Karpas-422 (cell line): ENCODE data around the gene ERC2. TPM values are rescaled to one million over a fixed set of nuclear protein-coding genes. Genes with fewer than 3 reads are reported as not detected.
"Not testable (repeated sequence)": the region's sequence is repeated elsewhere in the genome, so short reads cannot be mapped to it uniquely, and the experiment has no call there.

Source experiments
- DNase-seq: peaks from one replicate; pipeline ENCODE4 v3.0.0-alpha.2; 2015
- H2AFZ ChIP-seq: fragments of 200-600 bp; sonication (generic); 2 replicates; pipeline ENCODE4 v1.6.1; 2014; ENCODE audit warnings: antibody characterized with exemption, low read length, mixed read lengths
- H3K27ac ChIP-seq: fragments of 200-600 bp; sonication (generic); 2 replicates; pipeline ENCODE4 v1.5.1; 2014; ENCODE audit warnings: mild to moderate bottlenecking, low read length, moderate library complexity
- H3K27me3 ChIP-seq: fragments of 200-600 bp; sonication (generic); 2 replicates; pipeline ENCODE4 v1.6.1; 2014; ENCODE audit warnings: low read length, mixed read lengths
- H3K36me3 ChIP-seq: fragments of 200-600 bp; sonication (generic); 2 replicates; pipeline ENCODE4 v1.6.1; 2014; ENCODE audit warnings: low read length, mixed read lengths; ENCODE audit not compliant: insufficient read depth
- H3K4me1 ChIP-seq: fragments of 200-600 bp; sonication (generic); 2 replicates; pipeline ENCODE4 v1.6.1; 2014; ENCODE audit warnings: mild to moderate bottlenecking, low read length, mixed read lengths
- H3K4me2 ChIP-seq: fragments of 200-600 bp; sonication (generic); 2 replicates; pipeline ENCODE4 v1.6.1; 2014; ENCODE audit warnings: low read length, low read depth, mild to moderate bottlenecking; ENCODE audit not compliant: poor library complexity, severe bottlenecking
- H3K4me3 ChIP-seq: fragments of 200-600 bp; sonication (generic); 2 replicates; pipeline ENCODE4 v1.5.1; 2014; ENCODE audit warnings: mild to moderate bottlenecking, antibody characterized with exemption, low read length, mixed read lengths
- H3K79me2 ChIP-seq: fragments of 200-600 bp; sonication (generic); 2 replicates; pipeline ENCODE4 v1.6.1; 2014; ENCODE audit warnings: mild to moderate bottlenecking, low read length, mixed read lengths
- H3K9ac ChIP-seq: fragments of 200-600 bp; sonication (generic); 2 replicates; pipeline ENCODE4 v1.6.0; 2014; ENCODE audit warnings: low read length
- H3K9me2 ChIP-seq: fragments of 200-600 bp; sonication (generic), shearing (Covaris generic); replicated peaks from 2 replicates; pipeline ENCODE4 v1.6.0; 2014; ENCODE audit warnings: mild to moderate bottlenecking, low read length, moderate library complexity; ENCODE audit not compliant: insufficient read depth
- H3K9me3 ChIP-seq: fragments of 300-700, 200-600 bp; sonication (generic); 2 replicates; pipeline ENCODE4 v1.6.1; 2014; ENCODE audit warnings: low read length, mixed read lengths
- H4K20me1 ChIP-seq: fragments of 200-600 bp; sonication (generic); 2 replicates; pipeline ENCODE4 v1.6.1; 2014; ENCODE audit warnings: mild to moderate bottlenecking, antibody characterized with exemption, low read length, low read depth; ENCODE audit not compliant: insufficient read depth
- total RNA-seq: library from RNA; depleted of rRNA; stranded (reverse); fragments of >200 nt; shearing (Covaris generic); gene quantifications from 2 replicates; pipeline ENCODE4 v1.2.3, GENCODE V29; 2014; ENCODE audit warnings: low replicate concordance; rRNA removed

The ERC2 gene
- total RNA-seq, result 0.43 and 3.7 TPM in 2 replicates

GRCh38 chr3:56468184-56469106 lies at the start of gene ERC2:
Gene ERC2, minus strand, starts transcription at chr3:56468467.
- no peaks in the 10 kb centered on the region for H3K79me2 ChIP-seq
- no peaks in the 10 kb centered on the region for H3K9me2 ChIP-seq
- H3K27ac ChIP-seq, result no peak within 1 kb of the TSS
- H3K4me2 ChIP-seq, result no peak within 1 kb of the TSS
- no peak within 1 kb of the TSS for H3K9ac ChIP-seq
- H3K4me1 ChIP-seq, result no peaks in the 10 kb centered on the region
- no peaks in the 10 kb centered on the region for H3K9me3 ChIP-seq
- no peaks in the 10 kb centered on the region for H4K20me1 ChIP-seq
- no peak for DNase-seq
- no peaks in the 10 kb centered on the region for H3K36me3 ChIP-seq
- no peak within 1 kb of the TSS for H2AFZ ChIP-seq
- H3K27me3 ChIP-seq, result no peaks in the 10 kb centered on the region
- no peak within 1 kb of the TSS for H3K4me3 ChIP-seq

- DNase-seq, result no peak
- Histone ChIP-seq H3K36me3 (no peaks in the 10 kb centered on the region), H3K9me3 (no peaks in the 10 kb centered on the region), H3K79me2 (no peaks in the 10 kb centered on the region), H3K27me3 (no peaks in the 10 kb centered on the region), H3K4me1 (no peaks in the 10 kb centered on the region), H3K9ac (no peak overlapping the region), H2AFZ (no peak overlapping the region), H3K27ac (no peak overlapping the region), H3K4me3 (no peak overlapping the region), H3K9me2 (no peaks in the 10 kb centered on the region), H4K20me1 (no peaks in the 10 kb centered on the region), H3K4me2 (no peak overlapping the region)
Observed at GRCh38 chr3:56502738-56503137, 34.5 kb upstream of the ERC2 start.

GRCh38 chr3:56496376-56496775 lies 28.1 kb upstream of the ERC2 start:
- H3K36me3 ChIP-seq, result not testable (repeated sequence)

GRCh38 chr3:56494679-56495322 lies 26.5 kb upstream of the ERC2 start:
- H3K4me1 ChIP-seq, result no peaks in the 10 kb centered on the region
- H3K36me3 ChIP-seq, result no peaks in the 10 kb centered on the region
- no peak overlapping the region for H3K4me2 ChIP-seq
- H3K9me3 ChIP-seq, result no peaks in the 10 kb centered on the region
- H3K27me3 ChIP-seq, result no peaks in the 10 kb centered on the region
- DNase-seq, result peak; percentile 95
- no peak overlapping the region for H2AFZ ChIP-seq
- H3K9me2 ChIP-seq, result no peaks in the 10 kb centered on the region
- H4K20me1 ChIP-seq, result no peaks in the 10 kb centered on the region
- no peak overlapping the region for H3K4me3 ChIP-seq
- H3K79me2 ChIP-seq, result no peaks in the 10 kb centered on the region
- no peak overlapping the region for H3K27ac ChIP-seq
- no peak overlapping the region for H3K9ac ChIP-seq

More at GRCh38 chr3:56496376-56496775, 28.1 kb upstream of the ERC2 start:
- DNase-seq, H3K9me3 ChIP-seq, H2AFZ ChIP-seq, H3K27ac ChIP-seq, H3K4me3 ChIP-seq, H3K9me2 ChIP-seq, H3K4me1 ChIP-seq, H3K79me2 ChIP-seq, H3K9ac ChIP-seq, H3K4me2 ChIP-seq, H4K20me1 ChIP-seq, H3K27me3 ChIP-seq: not testable (repeated sequence)

GRCh38 chr3:56491566-56491965 lies 23.3 kb upstream of the ERC2 start:
- H3K36me3 ChIP-seq, result no peaks in the 10 kb centered on the region
- no peaks in the 10 kb centered on the region for H3K9me3 ChIP-seq
- no peak for DNase-seq
- no peak overlapping the region for H3K4me3 ChIP-seq
- H2AFZ ChIP-seq, result no peak overlapping the region
- no peaks in the 10 kb centered on the region for H3K4me1 ChIP-seq
- H3K4me2 ChIP-seq, result no peak overlapping the region
- H3K27ac ChIP-seq, result no peak overlapping the region
- H3K9me2 ChIP-seq, result no peaks in the 10 kb centered on the region
- H3K79me2 ChIP-seq, result no peaks in the 10 kb centered on the region
- H3K9ac ChIP-seq, result no peak overlapping the region
- no peaks in the 10 kb centered on the region for H4K20me1 ChIP-seq
- no peaks in the 10 kb centered on the region for H3K27me3 ChIP-seq

- Histone ChIP-seq H3K4me3 (no peak overlapping the region), H3K27ac (no peak overlapping the region), H3K4me2 (no peak overlapping the region), H3K9ac (no peak overlapping the region), H3K36me3 (no peaks in the 10 kb centered on the region), H3K4me1 (no peaks in the 10 kb centered on the region), H3K79me2 (no peaks in the 10 kb centered on the region), H2AFZ (no peak overlapping the region), H3K9me3 (no peaks in the 10 kb centered on the region), H3K27me3 (no peaks in the 10 kb centered on the region), H4K20me1 (no peaks in the 10 kb centered on the region), H3K9me2 (no peaks in the 10 kb centered on the region)
- DNase-seq, result no peak
Observed at GRCh38 chr3:56488812-56489600, 20.7 kb upstream of the ERC2 start.

GRCh38 chr3:56484525-56485032 lies 16.3 kb upstream of the ERC2 start:
- Histone ChIP-seq H3K9ac (no peak overlapping the region), H3K79me2 (no peaks in the 10 kb centered on the region), H3K4me1 (no peaks in the 10 kb centered on the region), H2AFZ (no peak overlapping the region), H3K4me3 (no peak overlapping the region), H3K27me3 (no peaks in the 10 kb centered on the region), H3K36me3 (no peaks in the 10 kb centered on the region), H3K4me2 (no peak overlapping the region), H3K27ac (no peak overlapping the region), H4K20me1 (no peaks in the 10 kb centered on the region), H3K9me3 (no peaks in the 10 kb centered on the region), H3K9me2 (no peaks in the 10 kb centered on the region)
- no peak for DNase-seq

- Histone ChIP-seq H3K79me2 (no peaks in the 10 kb centered on the region), H3K4me3 (no peak overlapping the region), H3K27ac (no peak overlapping the region), H3K4me1 (no peaks in the 10 kb centered on the region), H3K27me3 (no peaks in the 10 kb centered on the region), H3K36me3 (no peaks in the 10 kb centered on the region), H3K9me3 (no peaks in the 10 kb centered on the region), H3K4me2 (no peak overlapping the region), H3K9me2 (no peaks in the 10 kb centered on the region), H2AFZ (no peak overlapping the region), H4K20me1 (no peaks in the 10 kb centered on the region), H3K9ac (no peak overlapping the region)
- DNase-seq, result no peak
Observed at GRCh38 chr3:56484122-56484521, 15.9 kb upstream of the ERC2 start.
